Measurements from ENCODE around the gene CDCA3. TPM values are rescaled to one million over a fixed set of nuclear protein-coding genes. Genes with fewer than 3 reads are reported as not detected.
"Not testable (repeated sequence)": the region's sequence is repeated elsewhere in the genome, so short reads cannot be mapped to it uniquely, and the experiment has no call there.

CDCA3 gene
- total RNA-seq, 2 experiments from 2014 or later: 87.8 to 99.7 TPM

- H3K27me3 Mint-ChIP-seq: no peaks in the 10 kb centered on the region
- ChIA-PET POLR2A (interaction anchor here (0.7 to 6.8 kb wide), 3 partner anchors 9 to 78 kb away, joined by 4 to 65 read pairs (median 27); partner anchors contain the start of genes C12orf57, CDCA3, RNU7-1 and USP5), CTCF (interaction anchor here (0.7 to 2.5 kb wide), 4 partner anchors 14 to 42 kb away, joined by 3 to 22 read pairs (median 4); partner anchors contain the start of genes CDCA3 and USP5)
- ATAC-seq: no peak
- peaks cover 37% of the 10 kb centered on the region for H3K4me1 Mint-ChIP-seq
- peak overlapping the region; percentile 0 for H3K27ac Mint-ChIP-seq
- H3K4me3 Mint-ChIP-seq: peak overlapping the region; percentile 93
- peaks cover 70% of the 10 kb centered on the region for H3K36me3 Mint-ChIP-seq (ENCODE audit: low read depth)
- no peaks in the 10 kb centered on the region for H3K9me3 Mint-ChIP-seq (ENCODE audit: low read depth)
- intact Hi-C loops (cut with DNase I, micrococcal nuclease): loop anchor here in 1 of 2 experiments (5.0 kb wide), 1 partner anchor 36 kb away; the partner anchor contains the start of gene LRRC23
- DNase-seq: peak; percentile 27
Measured at GRCh38 chr12:6866163-6866919, 15.3 kb upstream of the CDCA3 start.

- ChIA-PET CTCF (interaction anchor here (0.9 to 1.3 kb wide), 2 partner anchors 19 to 295 kb away, joined by 3 read pairs; no protein-coding TSS in a partner anchor), POLR2A (interaction anchor here (6.8 kb wide), 1 partner anchor 13 kb away, joined by 65 read pairs; the partner anchor contains the start of genes CDCA3 and USP5)
- not testable (repeated sequence) for H3K4me3 Mint-ChIP-seq; H3K27ac Mint-ChIP-seq; H3K27me3 Mint-ChIP-seq; H3K9me3 Mint-ChIP-seq (ENCODE audit: low read depth); DNase-seq; ATAC-seq
- Mint-ChIP-seq H3K36me3 (ENCODE audit: low read depth) (peaks cover 70% of the 10 kb centered on the region), H3K4me1 (peaks cover 27% of the 10 kb centered on the region)
- intact Hi-C loops (cut with DNase I, micrococcal nuclease): loop anchor here in 1 of 2 experiments (5.0 kb wide), 1 partner anchor 37 kb away; the partner anchor contains the start of gene LRRC23
Measured at GRCh38 chr12:6865307-6865706, 14.2 kb upstream of the CDCA3 start.

GRCh38 chr12:6863586-6864321 lies 12.7 kb upstream of the CDCA3 start:
- H3K9me3 Mint-ChIP-seq (ENCODE audit: low read depth): no peaks in the 10 kb centered on the region
- intact Hi-C loops (cut with DNase I, micrococcal nuclease): no loop called here
- CTCF ChIA-PET: interaction anchor here (1.3 to 1.8 kb wide), 2 partner anchors 9 to 17 kb away, joined by 3 to 7 read pairs; partner anchors contain the start of gene SPSB2
- ATAC-seq (no peak), DNase-seq (no peak)
- H3K27me3 Mint-ChIP-seq: no peaks in the 10 kb centered on the region
- H3K4me1 Mint-ChIP-seq: peaks cover 11% of the 10 kb centered on the region
- POLR2A ChIA-PET: interaction anchor here (6.8 kb wide), 1 partner anchor 11 kb away, joined by 65 read pairs; the partner anchor contains the start of genes CDCA3 and USP5
- no peak overlapping the region for H3K27ac Mint-ChIP-seq
- peaks cover 60% of the 10 kb centered on the region for H3K36me3 Mint-ChIP-seq (ENCODE audit: low read depth)
- no peak overlapping the region for H3K4me3 Mint-ChIP-seq

- H3K36me3 Mint-ChIP-seq (ENCODE audit: low read depth): peaks cover 58% of the 10 kb centered on the region
- H3K4me1 Mint-ChIP-seq: peaks cover 7% of the 10 kb centered on the region
- no peak for ATAC-seq
- no peak overlapping the region for H3K4me3 Mint-ChIP-seq
- POLR2A ChIA-PET: no interaction called here
- no peaks in the 10 kb centered on the region for H3K27me3 Mint-ChIP-seq
- CTCF ChIA-PET: interaction anchor here (0.6 to 1.8 kb wide), 3 partner anchors 10 to 34 kb away, joined by 3 to 7 read pairs (median 3); partner anchors contain the start of gene SPSB2
- DNase-seq: no peak
- intact Hi-C loops (cut with DNase I, micrococcal nuclease): no loop called here
- H3K27ac Mint-ChIP-seq: no peak overlapping the region
- no peaks in the 10 kb centered on the region for H3K9me3 Mint-ChIP-seq (ENCODE audit: low read depth)
Measured at GRCh38 chr12:6863033-6863432, 11.9 kb upstream of the CDCA3 start.

GRCh38 chr12:6861391-6861790 lies 10.3 kb upstream of the CDCA3 start:
- Mint-ChIP-seq H3K9me3 (ENCODE audit: low read depth) (no peaks in the 10 kb centered on the region), H3K27me3 (no peaks in the 10 kb centered on the region), H3K4me1 (peaks cover 1% of the 10 kb centered on the region), H3K36me3 (ENCODE audit: low read depth) (peaks cover 67% of the 10 kb centered on the region), H3K4me3 (no peak overlapping the region), H3K27ac (no peak overlapping the region)
- ChIA-PET POLR2A (interaction anchor here (1.5 to 1.6 kb wide), 2 partner anchors 9 to 10 kb away, joined by 3 to 7 read pairs; partner anchors contain the start of gene CDCA3), CTCF (interaction anchor here (0.9 to 2.3 kb wide), 4 partner anchors 8 to 25 kb away, joined by 3 to 9 read pairs (median 4); partner anchors contain the start of gene SPSB2)
- DNase-seq (no peak), ATAC-seq (no peak)
- intact Hi-C loops (cut with DNase I, micrococcal nuclease): no loop called here

GRCh38 chr12:6860942-6861341 lies 9.9 kb upstream of the CDCA3 start:
- POLR2A ChIA-PET: interaction anchor here (1.5 to 1.6 kb wide), 2 partner anchors 8 to 10 kb away, joined by 3 to 7 read pairs; partner anchors contain the start of gene CDCA3
- Mint-ChIP-seq H3K36me3 (ENCODE audit: low read depth) (peaks cover 69% of the 10 kb centered on the region), H3K27ac (no peak overlapping the region), H3K27me3 (no peaks in the 10 kb centered on the region), H3K9me3 (ENCODE audit: low read depth) (no peaks in the 10 kb centered on the region), H3K4me1 (no peaks in the 10 kb centered on the region), H3K4me3 (no peak overlapping the region)
- DNase-seq (no peak), ATAC-seq (no peak)
- intact Hi-C loops (cut with DNase I, micrococcal nuclease): no loop called here
- CTCF ChIA-PET: interaction anchor here (0.9 to 2.3 kb wide), 4 partner anchors 8 to 25 kb away, joined by 3 to 9 read pairs (median 4); partner anchors contain the start of gene SPSB2

GRCh38 chr12:6860116-6860515 lies 9.0 kb upstream of the CDCA3 start:
- Mint-ChIP-seq H3K4me1 (no peaks in the 10 kb centered on the region), H3K9me3 (ENCODE audit: low read depth) (no peaks in the 10 kb centered on the region), H3K27me3 (no peaks in the 10 kb centered on the region), H3K4me3 (no peak overlapping the region), H3K36me3 (ENCODE audit: low read depth) (peaks cover 67% of the 10 kb centered on the region), H3K27ac (no peak overlapping the region)
- ATAC-seq: no peak
- intact Hi-C loops (cut with DNase I, micrococcal nuclease): no loop called here
- POLR2A ChIA-PET: interaction anchor here (0.5 to 0.7 kb wide), 2 partner anchors 16 to 27 kb away, joined by 3 to 7 read pairs; no protein-coding TSS in a partner anchor
- CTCF ChIA-PET: interaction anchor here (2.3 kb wide), 1 partner anchor 9 kb away, joined by 9 read pairs; no protein-coding TSS in a partner anchor
- no peak for DNase-seq

GRCh38 chr12:6858799-6859198 lies 7.7 kb upstream of the CDCA3 start:
- Mint-ChIP-seq H3K27ac (no peak overlapping the region), H3K4me1 (peaks cover 5% of the 10 kb centered on the region), H3K9me3 (ENCODE audit: low read depth) (no peaks in the 10 kb centered on the region), H3K27me3 (no peaks in the 10 kb centered on the region), H3K4me3 (no peak overlapping the region), H3K36me3 (ENCODE audit: low read depth) (peaks cover 67% of the 10 kb centered on the region)
- DNase-seq (no peak), ATAC-seq (no peak)
- ChIA-PET POLR2A (interaction anchor here (0.7 kb wide), 1 partner anchor 483 kb away, joined by 10 read pairs; no protein-coding TSS in a partner anchor), CTCF (interaction anchor here (0.9 to 1.6 kb wide), 2 partner anchors 13 to 23 kb away, joined by 3 to 4 read pairs; no protein-coding TSS in a partner anchor)
- intact Hi-C loops (cut with DNase I, micrococcal nuclease): no loop called here

- H3K9me3 Mint-ChIP-seq (ENCODE audit: low read depth): no peaks in the 10 kb centered on the region
Measured at GRCh38 chr12:6855322-6855721, 4.2 kb upstream of the CDCA3 start.

GRCh38 chr12:6854036-6854435 lies 3.0 kb upstream of the CDCA3 start:
- no peaks in the 10 kb centered on the region for H3K9me3 Mint-ChIP-seq (ENCODE audit: low read depth)
- peaks cover 58% of the 10 kb centered on the region for H3K36me3 Mint-ChIP-seq (ENCODE audit: low read depth)
- ChIA-PET CTCF (interaction anchor here (0.6 to 4.0 kb wide), 7 partner anchors 13 to 284 kb away, joined by 3 to 51 read pairs (median 5); partner anchors contain the start of genes MLF2, SPSB2 and TPI1), POLR2A (interaction anchor here (1.8 to 4.2 kb wide), 2 partner anchors 10 to 13 kb away, joined by 6 to 65 read pairs; partner anchors contain the start of gene TPI1)
- no peaks in the 10 kb centered on the region for H3K27me3 Mint-ChIP-seq
- intact Hi-C loops (cut with DNase I, micrococcal nuclease): loop anchor here (5.0 kb wide), 2 partner anchors 83 to 297 kb away; partner anchors contain the start of gene IFFO1 (in 1 of the 2)
- no peak overlapping the region for H3K4me3 Mint-ChIP-seq
- DNase-seq (no peak), ATAC-seq (no peak)
- peaks cover 21% of the 10 kb centered on the region for H3K4me1 Mint-ChIP-seq
- peak overlapping the region; percentile 99 for H3K27ac Mint-ChIP-seq

More at GRCh38 chr12:6855322-6855721, 4.2 kb upstream of the CDCA3 start:
- DNase-seq (no peak), ATAC-seq (no peak)
- intact Hi-C loops (cut with DNase I, micrococcal nuclease): no loop called here
- H3K36me3 Mint-ChIP-seq (ENCODE audit: low read depth): peaks cover 49% of the 10 kb centered on the region
- peaks cover 17% of the 10 kb centered on the region for H3K4me1 Mint-ChIP-seq
- no peak overlapping the region for H3K4me3 Mint-ChIP-seq
- CTCF ChIA-PET: interaction anchor here (0.6 to 1.0 kb wide), 6 partner anchors 32 to 171 kb away, joined by 3 to 4 read pairs (median 3); no protein-coding TSS in a partner anchor
- POLR2A ChIA-PET: interaction anchor here (0.8 to 1.2 kb wide), 2 partner anchors 131 to 317 kb away, joined by 3 read pairs; partner anchors contain the start of gene COPS7A
- no peak overlapping the region for H3K27ac Mint-ChIP-seq
- no peaks in the 10 kb centered on the region for H3K27me3 Mint-ChIP-seq

Data from activated CD4-positive, alpha-beta T cell treated with anti-CD3 and anti-CD28 coated beads for 36 hours (primary cell).